K562 (cell line): ENCODE results near the gene TYW1.

ENCODE experiments used
- BMI1 ChIP-seq: fragments of 150-350 bp; IDR thresholded peaks from 2 replicates; pipeline ENCODE4 v1.6.1; 2014; ENCODE audit warnings: low read length
- FOXJ2 ChIP-seq: fragments of 200-800 bp; sonication (Bioruptor generic); IDR thresholded peaks from 2 replicates; pipeline ENCODE4 v1.6.1; 2016; ENCODE audit warnings: missing genetic modification characterization, missing compliant biosample characterization
- HCFC1 ChIP-seq: IDR thresholded peaks from 2 replicates; pipeline ENCODE4 v1.6.1; 2012; ENCODE audit warnings: low read depth, low read length, improper control_type of control experiment
- HDAC2 ChIP-seq: fragments of 450-650 bp; IDR thresholded peaks from 2 replicates; pipeline ENCODE4 v1.6.1; 2016; ENCODE audit warnings: mild to moderate bottlenecking
- JUN ChIP-seq, 2 experiments: sonication (generic) in 1 of 2; formaldehyde crosslinking in 1 of 2; IDR thresholded peaks; 2 replicates each; pipeline versions ENCODE4 v1.6.1 to v1.8.0; 2012 to 2022; ENCODE audit warnings: borderline replicate concordance in 2 of 2, mild to moderate bottlenecking in 2 of 2, improper control_type of control experiment in 1 of 2, low read depth in 1 of 2, low read length in 1 of 2, missing genetic modification reagents in 1 of 2
- KLF13 ChIP-seq: fragments of 450-650 bp; IDR thresholded peaks from 2 replicates; pipeline ENCODE4 v1.6.1; 2016; ENCODE audit warnings: missing genetic modification characterization, low read depth, mild to moderate bottlenecking, missing compliant biosample characterization, moderate library complexity, borderline replicate concordance
- TEAD2 ChIP-seq: fragments of 450-650 bp; IDR thresholded peaks from 2 replicates; pipeline ENCODE4 v1.6.1; 2016; ENCODE audit warnings: missing genetic modification characterization, control low read depth, missing compliant biosample characterization
- ZNF274 ChIP-seq: IDR thresholded peaks from 2 replicates; pipeline ENCODE4 v1.6.1; 2011; ENCODE audit warnings: low read depth, mild to moderate bottlenecking, low read length, moderate library complexity, borderline replicate concordance

- TF ChIP-seq ZNF274: no peak
- TF ChIP-seq FOXJ2 (tag): no peak
- no peak for TF ChIP-seq BMI1
- TF ChIP-seq HCFC1: no peak
- TF ChIP-seq HDAC2: no peak
- TF ChIP-seq TEAD2 (tag): no peak
- no peak for TF ChIP-seq JUN (IDR thresholded peaks at IDR 0.05; ENCODE audit: borderline replicate concordance, low read depth, low read length)
- TF ChIP-seq JUN (CRISPR knock-in tag; IDR thresholded peaks at IDR 0.05; ENCODE audit: borderline replicate concordance): no peak
- no peak for TF ChIP-seq KLF13
Observed at GRCh38 chr7:67045496-67045995, 48.9 kb downstream of the TYW1 start.
